MM.1S (cell line): ENCODE results near the gene MYH14.

Experiments
- EZH2 ChIP-seq: fragments of 300-600 bp; sonication (generic); optimal IDR thresholded peaks from 2 replicates; pipeline ENCODE3; 2017; ENCODE audit warnings: low read depth, mild to moderate bottlenecking, antibody characterized with exemption, low read length, mixed read lengths
- EZH2phosphoT487 ChIP-seq: fragments of 300-600 bp; sonication (generic); IDR thresholded peaks from 2 replicates; pipeline ENCODE4 v1.6.1; 2018; ENCODE audit warnings: antibody characterized with exemption, low read length
- TF ChIP-seq, protein P1 (sequence below): fragments of 300-600 bp; sonication (generic); IDR thresholded peaks from 2 replicates; pipeline ENCODE4 v1.5.1; 2016; ENCODE audit warnings: antibody characterized with exemption, low read length, mixed read lengths

GRCh38 chr19:50285833-50286232 lies 82.4 kb downstream of the MYH14 start:
- TF ChIP-seq, protein P1, sequence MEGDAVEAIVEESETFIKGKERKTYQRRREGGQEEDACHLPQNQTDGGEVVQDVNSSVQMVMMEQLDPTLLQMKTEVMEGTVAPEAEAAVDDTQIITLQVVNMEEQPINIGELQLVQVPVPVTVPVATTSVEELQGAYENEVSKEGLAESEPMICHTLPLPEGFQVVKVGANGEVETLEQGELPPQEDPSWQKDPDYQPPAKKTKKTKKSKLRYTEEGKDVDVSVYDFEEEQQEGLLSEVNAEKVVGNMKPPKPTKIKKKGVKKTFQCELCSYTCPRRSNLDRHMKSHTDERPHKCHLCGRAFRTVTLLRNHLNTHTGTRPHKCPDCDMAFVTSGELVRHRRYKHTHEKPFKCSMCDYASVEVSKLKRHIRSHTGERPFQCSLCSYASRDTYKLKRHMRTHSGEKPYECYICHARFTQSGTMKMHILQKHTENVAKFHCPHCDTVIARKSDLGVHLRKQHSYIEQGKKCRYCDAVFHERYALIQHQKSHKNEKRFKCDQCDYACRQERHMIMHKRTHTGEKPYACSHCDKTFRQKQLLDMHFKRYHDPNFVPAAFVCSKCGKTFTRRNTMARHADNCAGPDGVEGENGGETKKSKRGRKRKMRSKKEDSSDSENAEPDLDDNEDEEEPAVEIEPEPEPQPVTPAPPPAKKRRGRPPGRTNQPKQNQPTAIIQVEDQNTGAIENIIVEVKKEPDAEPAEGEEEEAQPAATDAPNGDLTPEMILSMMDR, result no peak
- TF ChIP-seq EZH2 (no peak), EZH2phosphoT487 (no peak)
